Neural progenitor cell (in vitro differentiated cells): ENCODE data around the gene RIMKLA.

Experiments
- EZH2 ChIP-seq: fragments of 200-600 bp; sonication (generic); IDR thresholded peaks from 2 replicates; pipeline ENCODE4 v1.6.1; 2017; ENCODE audit warnings: antibody characterized with exemption, mild to moderate bottlenecking, moderate library complexity
- TF ChIP-seq, protein P1 (sequence below): fragments of 200-600 bp; sonication (generic); IDR thresholded peaks from 2 replicates; pipeline ENCODE4 v1.5.1; 2017; ENCODE audit warnings: antibody characterized with exemption, mild to moderate bottlenecking

DNA sequence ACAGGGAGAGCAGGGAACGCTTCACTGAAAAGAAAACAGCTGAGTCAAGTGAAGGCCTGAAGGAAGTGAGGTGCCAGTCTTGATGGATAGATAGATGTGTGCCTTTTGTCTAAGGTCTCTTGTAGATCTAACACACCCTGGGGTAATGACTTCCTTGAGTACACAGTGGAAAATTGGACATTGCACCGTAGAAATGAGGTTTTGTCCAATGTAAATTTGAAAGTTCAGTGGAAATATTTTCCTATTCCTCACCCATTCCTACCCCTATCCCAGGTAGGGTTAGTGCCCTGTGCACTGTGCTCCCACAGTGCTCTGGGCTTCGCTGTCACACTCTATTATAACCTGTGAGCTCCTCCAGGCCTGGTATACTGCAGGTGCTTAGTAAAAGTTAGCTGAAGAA, 50.9 kb downstream of the RIMKLA start:
- TF ChIP-seq, protein P1, sequence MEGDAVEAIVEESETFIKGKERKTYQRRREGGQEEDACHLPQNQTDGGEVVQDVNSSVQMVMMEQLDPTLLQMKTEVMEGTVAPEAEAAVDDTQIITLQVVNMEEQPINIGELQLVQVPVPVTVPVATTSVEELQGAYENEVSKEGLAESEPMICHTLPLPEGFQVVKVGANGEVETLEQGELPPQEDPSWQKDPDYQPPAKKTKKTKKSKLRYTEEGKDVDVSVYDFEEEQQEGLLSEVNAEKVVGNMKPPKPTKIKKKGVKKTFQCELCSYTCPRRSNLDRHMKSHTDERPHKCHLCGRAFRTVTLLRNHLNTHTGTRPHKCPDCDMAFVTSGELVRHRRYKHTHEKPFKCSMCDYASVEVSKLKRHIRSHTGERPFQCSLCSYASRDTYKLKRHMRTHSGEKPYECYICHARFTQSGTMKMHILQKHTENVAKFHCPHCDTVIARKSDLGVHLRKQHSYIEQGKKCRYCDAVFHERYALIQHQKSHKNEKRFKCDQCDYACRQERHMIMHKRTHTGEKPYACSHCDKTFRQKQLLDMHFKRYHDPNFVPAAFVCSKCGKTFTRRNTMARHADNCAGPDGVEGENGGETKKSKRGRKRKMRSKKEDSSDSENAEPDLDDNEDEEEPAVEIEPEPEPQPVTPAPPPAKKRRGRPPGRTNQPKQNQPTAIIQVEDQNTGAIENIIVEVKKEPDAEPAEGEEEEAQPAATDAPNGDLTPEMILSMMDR, result no peak
- no peak for TF ChIP-seq EZH2
